ENCODE measurements around the gene PEMT.
A peak's percentile ranks its signal among the peaks of the same experiment; 100 is the strongest.
"Not testable (repeated sequence)": the region's sequence is repeated elsewhere in the genome, so short reads cannot be mapped to it uniquely, and the experiment has no call there.

Gene PEMT, protein sequence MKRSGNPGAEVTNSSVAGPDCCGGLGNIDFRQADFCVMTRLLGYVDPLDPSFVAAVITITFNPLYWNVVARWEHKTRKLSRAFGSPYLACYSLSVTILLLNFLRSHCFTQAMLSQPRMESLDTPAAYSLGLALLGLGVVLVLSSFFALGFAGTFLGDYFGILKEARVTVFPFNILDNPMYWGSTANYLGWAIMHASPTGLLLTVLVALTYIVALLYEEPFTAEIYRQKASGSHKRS

DNA sequence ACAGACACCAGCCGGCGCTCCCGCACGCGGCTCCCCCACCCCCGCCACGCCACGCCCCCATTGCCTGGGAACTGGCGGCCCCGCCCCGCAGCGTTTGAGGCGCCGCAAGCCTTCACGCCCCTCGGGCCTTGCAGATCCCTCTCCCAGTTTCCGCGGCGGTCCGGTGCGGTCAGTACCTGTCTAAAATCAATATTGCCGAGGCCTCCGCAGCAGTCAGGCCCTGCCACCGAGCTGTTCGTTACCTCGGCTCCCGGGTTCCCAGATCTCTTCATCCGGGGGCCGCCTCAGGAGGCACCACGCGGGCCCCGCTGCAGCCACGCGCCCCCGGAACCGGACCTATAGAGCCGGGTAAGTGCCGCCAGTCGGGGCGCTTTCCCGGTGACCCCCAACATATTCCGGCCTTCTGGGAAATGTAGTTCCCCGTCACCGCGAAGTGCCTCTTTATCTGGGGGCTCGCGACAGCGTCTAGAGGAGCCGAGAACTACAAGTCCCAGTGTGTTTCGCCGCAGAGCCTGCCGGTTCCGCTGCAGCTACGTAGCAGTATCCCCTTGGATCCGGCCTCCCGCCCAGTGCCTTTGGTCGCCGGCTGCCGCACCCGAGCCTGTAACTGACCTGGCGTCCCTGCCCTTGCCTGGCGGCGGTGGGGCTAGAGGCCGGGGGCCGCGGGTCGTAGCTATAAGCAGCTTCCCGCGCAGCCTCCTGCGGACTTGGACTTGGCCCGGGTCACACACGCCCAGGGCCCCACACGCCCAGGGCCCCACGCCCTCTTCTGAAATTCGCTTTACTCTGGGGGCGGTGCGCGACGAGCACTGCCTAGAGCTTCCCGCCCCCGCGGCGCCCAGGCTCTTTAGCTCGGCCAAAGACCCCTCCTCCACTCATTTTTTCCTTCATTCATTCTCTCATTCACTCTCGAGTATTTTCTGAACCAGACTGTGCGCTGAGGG, at the start of gene PEMT:
Gene PEMT (minus strand): TSS at position 354 of the 944 bp plus-strand sequence. CDS start 82 bp downstream, at position 272.
- FAIRE-seq (peak; percentile 62), DNase-seq (ENCODE audit: insufficient read length, low spot score) (peak; percentile 100)

DNA sequence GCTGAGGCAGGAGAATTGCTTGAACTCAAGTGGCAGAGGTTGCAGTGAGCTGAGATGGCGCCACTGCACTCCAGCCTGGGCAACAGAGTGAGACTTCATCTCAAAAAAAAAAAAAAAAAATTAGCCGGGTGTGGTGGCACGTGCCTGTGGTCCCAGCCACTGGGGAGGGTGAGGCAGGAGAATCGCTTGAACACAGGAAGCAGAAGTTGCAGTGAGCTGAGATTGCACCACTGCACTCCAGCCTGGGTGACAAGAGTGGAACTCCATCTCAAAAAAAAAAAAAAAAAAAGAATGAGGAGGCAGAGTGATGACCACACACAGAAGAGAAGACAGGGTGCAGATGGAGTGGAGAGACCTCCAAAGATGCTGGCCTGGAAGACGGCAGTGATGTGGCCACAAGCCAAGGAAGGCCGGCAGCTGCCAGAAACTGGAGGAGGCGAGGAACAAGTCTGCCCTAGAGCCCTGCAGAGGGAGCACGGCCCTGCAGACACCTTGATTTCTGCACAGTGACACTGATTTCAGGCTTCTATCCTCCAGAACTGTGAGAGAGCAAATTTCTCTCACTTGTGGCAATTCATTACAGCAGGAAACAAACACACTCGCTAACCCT, 48.3 kb upstream of the PEMT start:
- DNase-seq (ENCODE audit: insufficient read length, low spot score); FAIRE-seq: not testable (repeated sequence)

DNA sequence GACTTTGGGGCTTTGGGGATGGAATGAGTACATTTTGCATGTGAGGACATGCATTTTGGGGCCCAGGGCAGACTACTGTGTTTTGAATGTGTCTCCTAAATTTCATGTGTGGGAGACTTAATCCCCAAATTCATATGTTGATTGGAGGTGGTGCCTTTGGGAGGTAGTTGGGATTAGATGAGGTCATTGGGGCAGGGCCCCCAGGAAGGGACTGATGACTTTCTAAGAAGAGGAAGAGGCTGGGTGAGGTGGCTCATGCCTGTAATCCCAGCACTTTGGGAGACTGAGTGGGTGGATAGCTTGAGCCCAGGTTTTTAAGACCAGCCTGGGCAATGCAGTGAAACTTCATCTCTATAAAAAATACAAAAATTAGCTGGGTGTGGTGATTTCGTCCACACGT, 47.0 kb upstream of the PEMT start:
- FAIRE-seq (no peak), DNase-seq (ENCODE audit: insufficient read length, low spot score) (no peak)

DNA sequence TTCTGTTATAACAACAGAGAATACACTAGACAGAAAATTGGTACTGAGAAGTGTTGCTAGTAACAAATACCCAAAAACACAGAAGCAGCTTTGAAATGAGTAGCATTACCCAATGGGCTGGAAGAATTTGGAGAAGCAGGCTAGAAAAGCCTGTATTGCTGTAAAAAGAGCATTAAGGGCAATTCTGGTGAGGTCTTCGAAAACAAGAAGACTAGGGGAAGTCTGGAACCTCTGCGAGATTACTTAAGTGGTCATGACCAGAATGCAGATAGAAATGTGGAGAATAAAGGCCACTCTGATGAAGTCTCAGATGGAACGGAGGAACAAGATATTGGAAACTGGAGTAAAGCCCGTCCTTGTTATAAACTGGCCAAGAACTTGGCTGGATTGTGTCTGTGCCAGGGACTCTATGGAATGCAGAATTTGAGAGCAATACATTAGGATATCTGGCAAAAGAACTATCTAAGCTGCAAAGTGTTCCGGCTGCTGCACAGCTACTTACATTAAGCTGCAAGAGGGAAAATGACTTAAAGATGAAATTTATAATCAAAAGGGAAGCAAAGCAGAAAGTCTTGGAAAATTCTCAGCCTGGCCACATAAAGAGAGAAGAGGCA, 44.9 kb upstream of the PEMT start:
- FAIRE-seq: no peak
- DNase-seq (ENCODE audit: insufficient read length, low spot score): no peak

DNA sequence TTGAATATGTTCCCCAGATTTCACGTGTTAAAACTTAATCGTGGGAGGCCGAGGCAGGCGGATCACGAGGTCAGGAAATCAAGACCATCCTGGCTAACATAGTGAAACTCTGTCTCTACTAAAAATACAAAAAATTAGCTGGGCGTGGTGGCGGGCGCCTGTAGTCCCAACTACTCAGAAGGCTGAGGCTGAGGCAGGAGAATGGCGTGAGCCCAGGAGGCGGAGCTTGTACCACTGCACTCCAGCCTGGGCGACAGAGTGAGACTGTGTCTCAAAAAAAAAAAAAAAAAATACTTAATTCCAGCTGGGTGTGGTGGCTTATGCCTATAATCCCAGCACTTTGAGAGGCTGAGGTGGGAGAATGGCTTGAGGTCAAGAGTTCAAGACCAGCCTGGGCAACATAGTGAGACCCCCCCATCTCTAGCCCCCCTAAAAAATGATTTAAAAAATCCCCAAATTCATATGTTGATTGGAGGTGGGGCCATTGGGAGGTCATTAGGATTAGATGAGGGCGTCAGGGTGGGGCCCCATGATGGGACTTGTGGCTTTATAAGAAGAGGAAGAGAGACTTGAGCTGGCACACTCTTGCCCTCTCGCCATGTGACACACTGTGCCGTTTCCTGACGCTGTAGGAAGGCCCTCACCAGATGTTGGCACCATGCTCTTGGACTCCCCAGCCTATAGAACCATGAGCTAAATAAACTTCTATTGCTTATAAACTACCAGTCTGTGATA, 44.2 kb upstream of the PEMT start:
- not testable (repeated sequence) for FAIRE-seq; DNase-seq (ENCODE audit: insufficient read length, low spot score)

DNA sequence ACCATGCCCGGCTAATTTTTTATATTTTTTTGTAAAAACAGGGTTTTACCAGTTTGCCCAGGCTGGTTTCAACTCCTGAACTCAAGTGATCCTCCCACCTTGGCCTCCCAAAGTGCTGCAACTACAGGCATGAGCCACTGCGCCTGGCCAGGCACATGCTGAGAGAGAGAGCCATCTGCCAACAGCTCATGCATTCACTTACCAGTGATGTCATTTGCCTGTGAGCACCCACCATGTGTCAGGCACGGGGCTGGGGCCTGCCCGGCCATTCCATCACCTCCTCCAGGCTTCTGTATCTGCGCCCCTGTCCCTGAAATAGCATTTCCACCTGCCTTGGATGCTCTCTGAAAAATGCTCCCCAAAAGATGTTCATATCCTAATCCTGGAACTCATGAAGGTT, 43.6 kb upstream of the PEMT start:
- FAIRE-seq: no peak
- no peak for DNase-seq (ENCODE audit: insufficient read length, low spot score)

DNA sequence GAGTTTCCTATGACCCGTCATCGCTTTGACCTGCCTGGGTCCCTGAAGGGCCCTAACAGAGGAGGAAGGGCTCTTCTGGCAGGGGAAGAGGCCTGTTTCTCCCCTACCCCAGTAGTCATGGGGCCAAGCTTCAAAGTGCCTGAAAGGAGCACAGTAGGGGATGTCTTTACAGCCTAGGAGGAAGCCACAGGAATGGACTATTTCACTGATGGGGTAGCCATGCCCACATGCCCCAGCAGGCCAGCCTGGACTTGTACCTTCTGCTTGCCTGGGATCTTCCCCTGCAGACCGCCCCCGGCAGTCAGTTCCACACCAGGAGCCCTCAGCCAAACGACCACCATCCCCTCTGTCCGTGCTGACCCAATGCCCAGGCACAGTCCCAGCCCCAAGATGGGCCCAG, 41.8 kb upstream of the PEMT start:
- no peak for DNase-seq (ENCODE audit: insufficient read length, low spot score)
- no peak for FAIRE-seq

DNA sequence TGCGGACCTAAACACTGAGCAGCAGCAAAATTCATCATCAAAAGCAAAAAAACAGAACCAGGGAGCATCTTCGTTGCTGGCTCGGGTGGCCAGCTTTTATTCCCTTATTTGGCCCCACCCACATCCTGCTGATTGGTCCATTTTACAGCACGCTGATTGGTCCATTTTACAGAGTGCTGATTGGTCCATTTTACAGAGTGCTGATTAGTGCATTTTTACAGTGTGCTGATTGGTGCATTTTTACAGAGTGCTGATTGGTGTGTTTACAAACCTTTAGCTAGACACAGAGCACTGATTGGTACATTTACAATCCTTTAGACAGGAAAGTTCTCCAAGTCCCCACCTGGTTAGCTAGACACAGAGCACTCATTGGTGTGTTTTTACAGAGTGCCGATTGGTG, 41.2 kb upstream of the PEMT start:
- FAIRE-seq: not testable (repeated sequence)

DNA sequence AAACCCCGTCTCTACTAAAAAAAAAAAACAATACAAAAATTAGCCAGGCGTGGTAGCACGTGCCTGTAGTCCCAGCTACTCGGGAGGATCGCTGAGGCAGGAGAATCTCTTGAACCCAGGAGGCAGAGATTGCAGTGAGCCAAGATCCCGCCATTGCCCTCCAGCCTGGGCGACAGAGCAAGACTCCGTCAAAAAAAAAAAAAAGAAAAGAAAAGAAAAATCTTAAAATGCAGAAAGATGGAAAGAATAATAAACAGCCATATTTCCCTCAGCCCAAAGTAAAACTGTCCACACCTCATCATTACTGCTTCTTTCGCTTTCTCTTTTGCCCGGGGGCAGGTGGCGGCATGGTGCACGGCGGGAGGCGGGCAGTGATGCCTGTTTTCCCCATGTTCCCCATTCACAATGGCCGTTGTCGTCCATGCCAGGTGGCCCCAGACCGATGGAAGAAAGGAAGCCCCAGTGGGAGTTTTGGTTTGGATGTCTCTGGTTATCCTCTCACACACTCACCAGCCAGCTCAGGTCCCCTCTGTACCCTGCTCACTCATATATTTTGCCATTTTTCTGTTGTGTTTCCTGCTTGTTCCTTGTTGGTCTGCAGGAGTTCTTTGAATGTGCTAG, 37.0 kb upstream of the PEMT start:
- FAIRE-seq: no peak
- DNase-seq (ENCODE audit: insufficient read length, low spot score): no peak

More for the DNA sequence above, 41.2 kb upstream of the PEMT start:
- not testable (repeated sequence) for DNase-seq (ENCODE audit: insufficient read length, low spot score)

DNA sequence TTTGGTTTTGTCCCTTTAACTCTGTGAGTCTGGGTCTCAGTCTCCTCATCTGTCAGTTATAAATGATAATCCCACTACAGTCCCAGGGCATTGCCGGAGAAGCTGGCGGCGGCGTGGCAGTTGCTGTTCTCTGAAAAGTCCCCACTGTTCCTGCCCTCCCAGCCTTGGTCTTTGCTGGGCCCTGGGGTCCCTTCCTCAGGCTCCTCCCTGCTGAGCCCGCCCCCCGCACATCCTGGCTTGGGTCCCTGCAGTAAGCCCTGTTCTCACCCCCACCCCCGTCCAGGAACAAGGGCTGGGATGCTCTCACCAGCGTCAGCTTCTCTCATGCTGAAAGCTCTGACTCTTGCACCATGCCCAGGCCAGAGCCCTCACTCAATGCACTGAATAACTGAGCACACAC, 35.3 kb upstream of the PEMT start:
- no peak for DNase-seq (ENCODE audit: insufficient read length, low spot score)
- FAIRE-seq: no peak

DNA sequence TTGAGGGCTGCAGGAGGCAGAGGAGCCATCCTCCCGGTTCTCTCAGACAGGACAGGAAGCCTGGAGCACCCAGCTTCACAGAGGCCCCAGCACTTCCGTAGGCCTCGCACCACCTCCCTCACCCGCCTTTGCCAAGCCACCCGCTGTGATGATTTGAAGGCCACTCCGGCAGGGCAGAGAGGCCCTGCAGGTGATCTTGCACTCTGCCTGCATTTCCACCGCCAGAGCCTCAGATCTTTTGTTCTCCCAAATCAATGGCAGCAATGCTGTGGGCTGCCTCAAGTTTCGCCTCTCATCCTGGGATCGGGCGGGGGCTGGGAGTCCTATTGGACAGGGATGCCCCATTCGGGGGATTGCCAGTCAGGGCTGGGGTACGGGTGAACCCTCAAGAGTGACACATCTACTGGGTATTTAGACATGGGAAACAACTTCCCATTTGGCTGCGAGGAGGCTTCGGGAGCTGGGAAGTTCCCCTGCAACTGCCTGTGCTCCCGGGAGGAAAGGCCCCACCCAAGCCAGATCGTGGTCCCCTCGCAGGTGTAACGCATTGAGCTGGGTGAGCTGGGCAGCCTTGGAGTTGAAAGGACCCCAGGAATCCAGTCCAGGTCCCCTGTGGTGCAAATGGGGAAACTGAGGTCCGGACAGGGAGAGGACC, 34.8 kb upstream of the PEMT start:
- FAIRE-seq (no peak), DNase-seq (ENCODE audit: insufficient read length, low spot score) (no peak)

DNA sequence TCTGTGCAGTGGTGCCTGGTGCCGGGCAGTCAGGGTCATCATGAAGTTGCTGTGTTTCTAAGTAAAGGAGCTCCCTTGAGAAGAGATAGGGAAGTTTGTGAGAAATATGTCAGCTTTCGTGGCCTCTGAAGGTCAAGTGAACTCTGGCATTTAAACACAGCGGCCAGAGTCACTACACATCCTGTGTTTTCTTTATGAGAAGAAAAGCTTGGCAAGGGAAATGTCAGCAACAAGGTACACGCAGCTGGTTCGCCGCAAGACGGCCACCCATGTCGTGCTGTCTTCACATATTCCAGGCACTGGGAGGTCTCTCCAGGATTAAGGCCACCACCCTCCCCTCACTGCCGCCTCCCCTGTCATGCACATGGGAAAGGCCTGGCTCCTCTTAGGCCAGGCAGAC, 33.2 kb upstream of the PEMT start:
- FAIRE-seq: no peak
- no peak for DNase-seq (ENCODE audit: insufficient read length, low spot score)

DNA sequence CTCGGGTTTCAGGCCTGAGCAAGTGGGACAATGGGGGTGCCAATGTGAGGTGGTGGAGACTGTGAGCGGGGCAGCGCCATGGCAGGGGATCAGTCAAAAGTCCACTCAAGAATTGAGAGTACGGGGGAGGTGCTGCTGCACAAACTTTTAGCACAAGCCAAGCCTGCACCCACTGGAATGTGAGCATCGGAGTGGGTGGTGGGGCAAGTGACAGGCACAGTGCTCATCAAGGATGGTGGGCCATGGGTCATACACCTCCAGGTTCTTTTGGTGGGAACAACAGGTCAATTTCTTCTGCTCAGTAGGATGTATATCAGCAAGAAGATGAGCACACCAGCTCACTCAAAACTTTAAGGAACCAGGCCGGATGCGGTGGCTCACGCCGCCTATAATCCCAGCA, 32.4 kb upstream of the PEMT start:
- no peak for FAIRE-seq

DNA sequence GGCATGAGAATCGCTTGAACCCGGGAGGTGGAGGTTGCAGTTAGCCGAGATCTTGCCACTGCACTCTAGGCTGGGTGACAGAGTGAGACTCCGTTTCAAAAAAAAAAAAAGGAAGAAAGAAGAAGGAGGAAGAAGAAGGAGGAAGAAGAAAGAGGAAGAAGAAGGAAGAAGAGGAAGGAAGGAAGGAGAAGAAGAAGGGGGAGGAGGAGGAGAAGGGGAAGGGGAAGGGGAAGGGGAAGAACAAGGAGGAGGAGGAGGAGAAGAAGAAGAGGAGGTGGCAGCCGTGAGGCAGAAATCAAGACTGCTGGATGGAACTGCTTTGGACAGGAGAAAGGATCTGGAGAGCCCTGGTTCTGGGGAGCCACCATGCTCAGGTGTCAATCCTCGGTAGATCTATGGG, 29.7 kb upstream of the PEMT start:
- no peak for DNase-seq (ENCODE audit: insufficient read length, low spot score)
- FAIRE-seq: no peak

More for the DNA sequence above, 32.4 kb upstream of the PEMT start:
- no peak for DNase-seq (ENCODE audit: insufficient read length, low spot score)

DNA sequence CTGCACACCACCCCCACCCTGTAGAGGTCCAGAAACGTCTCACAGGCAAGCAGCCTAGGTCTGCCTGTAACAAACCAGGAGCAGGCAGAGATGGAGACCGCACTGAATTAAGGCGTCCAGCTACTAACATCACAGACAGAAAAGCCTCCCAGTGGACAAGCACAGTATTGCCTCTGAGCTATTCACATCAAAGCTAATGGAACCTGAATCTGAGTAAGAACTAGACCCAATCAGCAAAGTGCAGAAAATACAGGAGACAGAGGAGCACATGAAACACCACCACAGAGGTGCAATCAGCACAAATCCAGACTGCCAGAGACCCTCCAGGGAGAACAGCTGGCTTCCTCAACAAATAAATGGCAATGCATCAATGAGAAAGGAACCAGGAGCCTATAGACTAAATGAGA, 22.2 kb upstream of the PEMT start:
- FAIRE-seq (peak; percentile 81), DNase-seq (ENCODE audit: insufficient read length, low spot score) (peak; percentile 80)

DNA sequence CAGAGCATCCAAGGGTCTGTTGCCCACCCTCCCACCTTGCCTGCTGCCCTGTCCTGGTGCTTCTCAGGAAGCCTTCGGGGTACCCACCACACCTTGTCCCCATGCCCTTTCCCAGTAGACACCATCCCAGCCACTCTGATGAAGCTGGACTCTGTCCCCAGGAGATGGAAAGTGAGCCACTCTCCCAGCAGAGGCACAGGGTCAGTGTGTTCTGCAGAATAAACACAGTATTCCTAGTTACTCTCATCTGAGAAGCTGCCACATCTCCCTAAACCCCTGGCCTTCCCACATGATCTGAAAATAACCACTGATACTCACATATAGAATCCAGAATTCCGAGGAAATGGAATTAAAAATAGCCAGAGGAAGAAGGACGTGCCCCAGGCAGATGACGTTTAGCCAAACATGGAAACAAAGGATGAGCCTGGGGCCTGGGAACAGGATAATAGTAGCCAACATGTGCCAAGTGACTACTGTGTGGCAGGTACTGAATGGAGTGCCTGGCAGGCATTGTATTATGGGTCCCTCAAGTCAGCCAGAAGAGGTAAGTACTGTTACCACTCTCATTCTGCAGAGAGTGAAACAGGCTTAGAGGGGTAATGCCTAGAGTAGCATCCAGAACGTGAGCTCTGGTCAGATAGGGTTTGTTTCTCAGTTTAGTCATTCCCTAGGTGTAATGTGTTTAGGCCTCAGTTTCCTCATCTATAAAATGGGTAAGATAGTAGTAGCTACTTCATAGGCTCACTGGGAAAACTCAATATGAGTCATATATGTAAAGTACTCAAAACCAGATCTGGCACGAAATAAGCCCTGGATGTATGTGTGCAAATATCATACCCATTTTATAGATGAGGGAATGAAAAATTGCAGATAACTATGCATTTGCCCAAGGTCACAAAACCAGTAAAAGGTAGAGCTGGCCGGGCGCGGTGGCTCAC, 20.8 kb upstream of the PEMT start:
- DNase-seq (ENCODE audit: insufficient read length, low spot score) (no peak), FAIRE-seq (peak; percentile 36)

DNA sequence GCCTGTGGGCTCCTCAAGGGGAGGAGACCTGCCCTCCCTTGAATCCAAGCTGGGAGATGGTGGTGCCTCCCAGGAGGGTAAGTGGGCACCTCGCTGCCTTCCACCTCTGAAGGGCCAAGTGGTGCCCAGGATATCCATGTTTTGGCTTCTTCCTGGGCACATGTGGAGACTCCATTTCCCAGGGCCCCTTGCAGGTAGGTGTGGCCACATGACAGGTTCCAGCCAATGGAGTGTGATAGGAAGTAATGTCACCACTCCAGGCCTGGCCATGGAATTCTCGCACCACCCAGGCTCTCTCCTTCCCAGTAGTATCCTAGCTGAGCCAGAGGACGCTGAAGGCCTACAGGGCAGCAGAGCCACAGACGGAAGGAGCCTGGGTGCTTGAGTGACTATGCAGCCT, 17.6 kb upstream of the PEMT start:
- no peak for DNase-seq (ENCODE audit: insufficient read length, low spot score)
- peak; percentile 59 for FAIRE-seq

DNA sequence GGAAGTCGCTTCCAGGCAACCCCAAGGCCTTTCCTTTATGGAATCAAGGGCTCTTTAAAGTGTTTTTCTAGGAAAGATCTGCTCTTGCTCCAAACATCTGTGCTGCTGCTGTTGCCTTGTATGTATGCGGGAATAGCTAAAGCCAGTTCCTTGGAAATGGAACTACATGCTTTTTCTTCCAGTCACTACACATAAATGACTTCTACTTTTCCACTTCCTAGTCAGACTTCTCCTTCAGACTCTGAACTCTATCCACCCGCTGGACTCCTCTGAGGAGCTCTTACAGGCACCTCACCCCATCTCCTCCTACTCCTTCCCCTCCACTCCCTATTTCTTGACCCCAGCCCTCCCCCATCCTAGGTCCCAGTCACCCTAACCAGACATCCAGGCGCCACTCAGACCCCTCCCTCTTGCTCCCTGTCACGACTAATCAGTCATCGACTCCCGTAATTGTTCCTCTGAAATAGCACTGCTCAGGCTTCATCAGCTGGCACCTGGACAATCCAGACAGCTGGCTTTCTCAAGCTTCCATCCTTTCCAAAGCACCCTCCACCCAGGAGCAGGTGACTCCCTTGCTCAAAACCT, 15.0 kb upstream of the PEMT start:
- FAIRE-seq (no peak), DNase-seq (ENCODE audit: insufficient read length, low spot score) (no peak)
